ENCODE data around the gene PARD3B. TPM values are rescaled to one million over a fixed set of nuclear protein-coding genes. Genes with fewer than 3 reads are reported as not detected.

The PARD3B gene
- polyA plus RNA-seq, 3 donors: not detected

- H3K4me1 Mint-ChIP-seq: no peaks in the 10 kb centered on the region
- H3K9me3 ChIP-seq (replicated peaks in 1 of 2; ENCODE audit: control insufficient read depth in 1 of 2, insufficient read depth in 1 of 2, low read length in 2 of 2): no peaks in the 10 kb centered on the region
- H3K27ac ChIP-seq (ENCODE audit: low read depth in 1 of 2, low read length in 2 of 2): no peak overlapping the region
- no peaks in the 10 kb centered on the region for H4K20me1 ChIP-seq (ENCODE audit: insufficient read depth, low read length)
- H3K27ac Mint-ChIP-seq: no peak overlapping the region
- H3K36me3 ChIP-seq (replicated peaks in 1 of 2; ENCODE audit: control insufficient read depth in 1 of 2, insufficient read depth in 2 of 2, low read length in 2 of 2): no peaks in the 10 kb centered on the region
- intact Hi-C loops (cut with micrococcal nuclease): no loop called here
- TF ChIP-seq CTCF (IDR thresholded peaks at IDR 0.05): no peak
- no peak overlapping the region for H3K9ac ChIP-seq (ENCODE audit: insufficient read depth, low read length, poor library complexity, severe bottlenecking)
- H3K9me3 Mint-ChIP-seq: no peaks in the 10 kb centered on the region
- no peak for DNase-seq
- H3K4me3 Mint-ChIP-seq: no peak overlapping the region
- no peak overlapping the region for H3K4me3 ChIP-seq (replicated peaks in 1 of 3; ENCODE audit: low read depth in 2 of 3, low read length in 3 of 3)
- no peak overlapping the region for H3K4me2 ChIP-seq (replicated peaks; ENCODE audit: extremely low read depth, low read length, poor library complexity, severe bottlenecking)
- H3K4me1 ChIP-seq (ENCODE audit: control insufficient read depth in 1 of 2, insufficient read depth in 2 of 2, low read length in 2 of 2): no peaks in the 10 kb centered on the region
- no peaks in the 10 kb centered on the region for H3K79me2 ChIP-seq (ENCODE audit: insufficient read depth, low read length)
- peaks cover 4 to 9% (median 6%) of the 10 kb centered on the region in 3 donors for H3K27me3 Mint-ChIP-seq (ENCODE audit: low read depth in 3 of 3)
- no peak overlapping the region for H2AFZ ChIP-seq (ENCODE audit: insufficient read depth, low read depth, low read length, poor library complexity, severe bottlenecking)
- no peaks in the 10 kb centered on the region for H3K36me3 Mint-ChIP-seq
- no peaks in the 10 kb centered on the region for H3K27me3 ChIP-seq (ENCODE audit: control insufficient read depth in 2 of 2, insufficient read depth in 2 of 2, low read length in 2 of 2)
- 83% methylated on average over 1 of the region's 1 CpG for WGBS (ENCODE audit: insufficient coverage)
Observed at GRCh38 chr2:205633994-205634393, 1088.7 kb downstream of the PARD3B start.

DNA sequence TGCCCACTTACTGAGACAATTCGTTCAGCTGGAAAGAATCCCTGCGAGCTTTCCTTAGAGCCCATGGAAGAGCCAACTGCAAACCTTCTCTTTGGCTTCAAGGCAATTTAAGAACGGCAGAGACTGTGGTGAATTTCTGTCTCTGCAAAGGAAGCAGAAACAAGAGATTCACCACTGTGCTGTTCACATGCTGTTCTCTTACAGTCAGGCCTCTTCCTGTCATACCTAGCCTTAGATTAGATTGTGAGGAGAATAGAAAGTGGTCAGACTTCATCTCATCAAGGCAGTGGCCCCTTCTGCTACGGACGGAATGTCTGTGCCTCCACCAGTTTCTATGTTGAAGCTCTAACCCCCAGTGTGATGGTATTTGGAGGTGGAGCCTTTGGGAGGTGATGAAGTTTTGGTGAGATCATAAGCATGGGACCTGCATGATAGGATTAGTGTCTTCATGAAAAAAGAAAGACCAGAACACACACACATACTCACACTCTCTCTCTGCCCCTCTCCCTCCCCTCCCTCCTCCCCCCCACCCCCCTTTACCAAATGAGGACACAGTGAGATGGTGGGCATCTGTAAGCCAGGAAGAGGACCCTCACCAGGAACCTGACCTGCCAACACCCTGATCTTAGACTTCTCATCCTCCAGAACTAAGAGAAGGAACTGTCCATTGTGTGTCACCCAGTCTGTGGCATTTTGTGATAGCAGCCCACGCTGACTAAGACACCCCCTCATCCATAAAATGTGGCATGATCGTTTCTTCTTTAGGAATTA, 1091.5 kb downstream of the PARD3B start:
- Mint-ChIP-seq H3K4me3 (no peak overlapping the region), H3K27me3 (ENCODE audit: low read depth in 3 of 3) (peaks cover 5 to 9% (median 7%) of the 10 kb centered on the region in 3 donors), H3K36me3 (no peaks in the 10 kb centered on the region), H3K4me1 (peaks cover 3% of the 10 kb centered on the region), H3K27ac (no peak overlapping the region), H3K9me3 (peaks cover 0 to 2% (median 0%) of the 10 kb centered on the region in 7 donors)
- Histone ChIP-seq H3K4me3 (replicated peaks in 1 of 3; ENCODE audit: low read depth in 2 of 3, low read length in 3 of 3) (no peak overlapping the region), H2AFZ (ENCODE audit: insufficient read depth, low read depth, low read length, poor library complexity, severe bottlenecking) (no peak overlapping the region), H3K27ac (ENCODE audit: low read depth in 1 of 2, low read length in 2 of 2) (no peak overlapping the region), H3K4me1 (ENCODE audit: control insufficient read depth in 1 of 2, insufficient read depth in 2 of 2, low read length in 2 of 2) (no peaks in the 10 kb centered on the region), H3K27me3 (ENCODE audit: control insufficient read depth in 2 of 2, insufficient read depth in 2 of 2, low read length in 2 of 2) (peaks cover 0 to 4% of the 10 kb centered on the region in 2 donors), H3K79me2 (ENCODE audit: insufficient read depth, low read length) (no peaks in the 10 kb centered on the region), H3K36me3 (replicated peaks in 1 of 2; ENCODE audit: control insufficient read depth in 1 of 2, insufficient read depth in 2 of 2, low read length in 2 of 2) (no peaks in the 10 kb centered on the region), H3K4me2 (replicated peaks; ENCODE audit: extremely low read depth, low read length, poor library complexity, severe bottlenecking) (no peak overlapping the region), H4K20me1 (ENCODE audit: insufficient read depth, low read length) (no peaks in the 10 kb centered on the region), H3K9me3 (replicated peaks in 1 of 2; ENCODE audit: control insufficient read depth in 1 of 2, insufficient read depth in 1 of 2, low read length in 2 of 2) (no peaks in the 10 kb centered on the region), H3K9ac (ENCODE audit: insufficient read depth, low read length, poor library complexity, severe bottlenecking) (no peak overlapping the region)
- intact Hi-C loops (cut with micrococcal nuclease): no loop called here
- no peak for DNase-seq
- WGBS (ENCODE audit: insufficient coverage): 100% methylated on average over 1 of the region's 7 CpGs
- no peak for TF ChIP-seq CTCF (IDR thresholded peaks at IDR 0.05)

All from CD14-positive monocyte (primary cell).